Osteoblast (primary cell): ENCODE data around the gene CFAP100. TPM values are rescaled to one million over a fixed set of nuclear protein-coding genes. Genes with fewer than 3 reads are reported as not detected.

Source experiments
- DNase-seq: peaks from one replicate; pipeline ENCODE4 v3.0.0; 2011; ENCODE audit warnings: low spot score, mixed read lengths; ENCODE audit not compliant: insufficient read length; ENCODE audit errors: missing footprints
- H2AFZ ChIP-seq: 2 replicates; pipeline ENCODE4 v1.6.0; 2011; ENCODE audit warnings: mild to moderate bottlenecking, low read length
- H3K27ac ChIP-seq: 2 replicates; pipeline ENCODE4 v1.5.1; 2011; ENCODE audit warnings: mild to moderate bottlenecking, low read depth, low read length, moderate library complexity
- H3K27me3 ChIP-seq: 2 replicates; pipeline ENCODE4 v1.6.0; 2012; ENCODE audit warnings: mild to moderate bottlenecking, control low read depth, inconsistent platforms, low read length, moderate library complexity; ENCODE audit not compliant: insufficient read depth
- H3K36me3 ChIP-seq: 2 replicates; pipeline ENCODE4 v1.5.1; 2011; ENCODE audit warnings: mild to moderate bottlenecking, low read length, control low read depth, moderate library complexity; ENCODE audit not compliant: insufficient read depth
- H3K4me1 ChIP-seq: 2 replicates; pipeline ENCODE4 v1.5.1; 2011; ENCODE audit warnings: mild to moderate bottlenecking, low read length, control low read depth, moderate library complexity; ENCODE audit not compliant: insufficient read depth
- H3K4me2 ChIP-seq: 2 replicates; pipeline ENCODE4 v1.6.0; 2011; ENCODE audit warnings: mild to moderate bottlenecking, low read length; ENCODE audit not compliant: insufficient read depth
- H3K4me3 ChIP-seq: fragments of 200-600 bp; sonication (generic); 3 replicates; pipeline ENCODE4 v1.5.1; 2012; ENCODE audit warnings: mild to moderate bottlenecking, low read length, inconsistent platforms; ENCODE audit not compliant: insufficient read depth
- H3K79me2 ChIP-seq: 2 replicates; pipeline ENCODE4 v1.6.0; 2012; ENCODE audit warnings: mild to moderate bottlenecking, low read length, control low read depth, inconsistent platforms; ENCODE audit not compliant: insufficient read depth
- H3K9me3 ChIP-seq: 2 replicates; pipeline ENCODE4 v1.5.1; 2011; ENCODE audit warnings: low read depth, low read length, control low read depth
- H4K20me1 ChIP-seq: 2 replicates; pipeline ENCODE4 v1.6.0; 2012; ENCODE audit warnings: mild to moderate bottlenecking, low read length, control low read depth; ENCODE audit not compliant: insufficient read depth
- CTCF ChIP-seq: IDR thresholded peaks from 2 replicates; pipeline ENCODE4 v1.5.1; 2011; ENCODE audit warnings: mild to moderate bottlenecking, low read depth, low read length, moderate library complexity; ENCODE audit errors: extremely low read depth
- total RNA-seq: library from RNA; depleted of rRNA; stranded (reverse); fragments of >200 nt; gene quantifications from 2 replicates; pipeline ENCODE4 v1.2.3, GENCODE V29; 2012

The CFAP100 gene
- total RNA-seq, 1 donor = not detected

GRCh38 chr3:126438186-126438585 is 43.5 kb downstream of the CFAP100 start:
- Histone ChIP-seq H3K27me3 (no peaks in the 10 kb centered on the region), H4K20me1 (peaks cover 3% of the 10 kb centered on the region), H3K36me3 (peaks cover 19% of the 10 kb centered on the region), H3K27ac (no peak overlapping the region), H3K4me2 (no peak overlapping the region), H3K4me1 (no peaks in the 10 kb centered on the region), H3K79me2 (no peaks in the 10 kb centered on the region), H3K9me3 (no peaks in the 10 kb centered on the region), H2AFZ (no peak overlapping the region), H3K4me3 (no peak overlapping the region)
- TF ChIP-seq CTCF = no peak
- no peak for DNase-seq

GRCh38 chr3:126438746-126439145 is 44.0 kb downstream of the CFAP100 start:
- peaks cover 3% of the 10 kb centered on the region for H4K20me1 ChIP-seq
- DNase-seq = no peak
- H2AFZ ChIP-seq = no peak overlapping the region
- no peak overlapping the region for H3K27ac ChIP-seq
- TF ChIP-seq CTCF = no peak
- H3K79me2 ChIP-seq = no peaks in the 10 kb centered on the region
- H3K27me3 ChIP-seq = no peaks in the 10 kb centered on the region
- no peaks in the 10 kb centered on the region for H3K4me1 ChIP-seq
- no peak overlapping the region for H3K4me3 ChIP-seq
- H3K9me3 ChIP-seq = no peaks in the 10 kb centered on the region
- no peak overlapping the region for H3K4me2 ChIP-seq
- H3K36me3 ChIP-seq = peaks cover 19% of the 10 kb centered on the region

GRCh38 chr3:126439346-126439967 is 44.7 kb downstream of the CFAP100 start:
- DNase-seq = no peak
- Histone ChIP-seq H4K20me1 (peaks cover 3% of the 10 kb centered on the region), H3K79me2 (no peaks in the 10 kb centered on the region), H3K27ac (no peak overlapping the region), H3K36me3 (peaks cover 19% of the 10 kb centered on the region), H3K4me2 (no peak overlapping the region), H3K27me3 (no peaks in the 10 kb centered on the region), H2AFZ (no peak overlapping the region), H3K4me1 (no peaks in the 10 kb centered on the region), H3K4me3 (no peak overlapping the region), H3K9me3 (no peaks in the 10 kb centered on the region)
- no peak for TF ChIP-seq CTCF

DNA sequence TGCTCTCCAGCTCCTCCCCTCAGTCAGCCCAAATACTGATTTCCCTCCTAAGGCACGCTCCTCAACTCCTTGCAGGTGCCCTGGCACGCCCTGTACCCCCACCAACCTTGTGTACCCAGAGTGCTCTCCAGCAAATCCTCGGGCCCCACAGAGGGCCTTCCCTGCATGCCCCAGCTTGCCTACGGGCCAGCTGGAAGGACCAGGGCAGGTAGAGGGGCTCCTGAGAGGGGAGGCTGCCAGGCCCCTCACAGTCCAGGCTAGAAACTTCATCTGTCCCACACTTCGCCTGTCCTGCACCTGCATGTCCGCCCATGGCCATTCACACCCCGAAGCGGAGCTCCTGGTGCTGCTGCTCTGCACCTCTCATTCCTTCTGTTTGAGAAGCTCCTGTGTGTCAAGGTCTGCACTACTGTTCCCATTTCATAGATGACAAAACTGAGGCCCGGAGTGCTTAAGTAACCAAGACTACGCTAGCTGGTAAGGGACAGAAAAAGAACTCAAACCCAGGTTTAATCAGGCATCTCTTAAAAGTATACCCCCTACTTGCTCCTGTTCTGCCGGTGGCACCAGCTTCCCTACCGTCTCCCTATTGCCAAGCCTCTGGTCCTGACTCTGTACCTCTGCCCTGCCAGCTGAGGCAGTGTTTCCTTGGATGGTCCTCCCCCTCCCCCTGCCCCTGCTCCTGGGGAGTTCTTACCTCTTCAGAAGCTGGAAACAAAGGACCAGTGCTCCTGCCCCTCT is 45.4 kb downstream of the CFAP100 start:
- no peak for TF ChIP-seq CTCF
- Histone ChIP-seq H3K4me2 (no peak overlapping the region), H3K36me3 (peaks cover 19% of the 10 kb centered on the region), H2AFZ (no peak overlapping the region), H3K9me3 (no peaks in the 10 kb centered on the region), H3K27ac (no peak overlapping the region), H4K20me1 (peaks cover 3% of the 10 kb centered on the region), H3K79me2 (no peaks in the 10 kb centered on the region), H3K4me3 (no peak overlapping the region), H3K27me3 (no peaks in the 10 kb centered on the region), H3K4me1 (no peaks in the 10 kb centered on the region)
- DNase-seq = no peak
